SU-DHL-6 (cell line): ENCODE measurements around the gene RPL10A.
A peak's percentile ranks its signal among the peaks of the same experiment; 100 is the strongest.

Experiments
- CTCF ChIP-seq: fragments of 200-600 bp; sonication (generic); IDR thresholded peaks from one replicate; pipeline ENCODE4 v1.5.1; 2017; ENCODE audit warnings: antibody characterized with exemption, mild to moderate bottlenecking, low read length, moderate library complexity; ENCODE audit not compliant: insufficient read depth, poor library complexity, severe bottlenecking
- EZH2phosphoT487 ChIP-seq: fragments of 200-600 bp; sonication (generic), shearing (Covaris generic); conservative IDR thresholded peaks from 2 replicates; pipeline ENCODE4 v1.6.1; 2018; ENCODE audit warnings: mild to moderate bottlenecking, antibody characterized with exemption, low read length, moderate library complexity, mixed read lengths

- TF ChIP-seq CTCF (peak; percentile 100), EZH2phosphoT487 (no peak)
These were observed at the start of gene RPL10A for GRCh38 chr6:35468181-35468979.
